Stimulated activated CD8-positive, alpha-beta memory T cell treated with anti-CD3 and anti-CD28 coated beads, Interleukin-15, amount 100 ng/mL, for 24 hours (primary cell): Measurements from ENCODE around the gene TAF1B.
"Not testable (repeated sequence)": the region's sequence is repeated elsewhere in the genome, so short reads cannot be mapped to it uniquely, and the experiment has no call there.

Experiments
- DNase-seq: peaks from one replicate; pipeline ENCODE4 v3.0.0-alpha.2; 2020; ENCODE audit warnings: low read depth

Gene TAF1B

DNA sequence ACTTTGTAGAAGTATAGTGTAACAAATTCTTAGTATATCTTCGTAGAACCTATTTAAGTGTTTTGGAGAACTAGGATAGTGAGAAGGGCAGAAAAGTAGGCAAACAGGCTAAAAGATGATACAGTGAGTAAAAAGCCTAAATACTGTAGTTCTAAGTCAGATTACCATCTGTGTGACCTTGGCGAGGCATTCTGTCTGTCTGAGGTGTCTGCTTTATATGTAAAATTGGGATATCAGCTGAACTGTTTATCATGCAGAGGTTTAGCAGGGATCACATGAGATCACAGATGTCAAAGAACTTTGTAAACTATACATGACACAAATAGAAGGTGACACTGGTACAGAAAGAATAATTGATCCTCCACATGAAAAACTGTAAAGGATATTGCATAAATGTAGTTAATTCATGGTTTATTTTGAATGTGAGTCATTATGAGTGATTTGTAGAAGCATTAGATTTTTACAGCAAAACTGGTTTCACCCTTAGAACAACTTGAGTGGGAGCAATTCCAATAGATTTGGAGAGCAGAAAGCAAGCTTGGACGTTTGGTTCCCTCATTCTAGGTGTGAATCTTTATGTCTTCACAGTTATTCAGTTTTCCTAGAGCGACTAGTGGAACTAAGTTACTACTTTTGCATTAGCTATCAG is 41.9 kb downstream of the TAF1B start:
- no peak for DNase-seq

DNA sequence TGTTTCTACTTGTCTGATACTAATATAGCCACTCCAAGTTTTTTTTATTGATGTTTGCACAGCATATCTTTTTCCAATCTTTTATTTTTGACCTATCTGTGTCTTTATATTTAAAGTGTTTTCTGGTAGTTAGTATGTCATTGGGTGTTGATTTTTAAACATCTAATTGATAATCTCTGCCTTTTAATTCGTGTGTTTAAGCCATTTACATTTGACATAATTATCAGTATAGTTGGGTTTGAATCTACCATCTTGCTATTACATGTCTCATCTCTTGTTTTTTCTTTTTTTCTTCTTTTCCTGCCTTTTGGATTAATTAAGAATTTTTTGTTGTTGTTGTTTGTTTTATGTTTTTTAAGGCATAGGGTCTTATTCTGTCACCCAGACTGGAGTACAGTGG is 44.2 kb downstream of the TAF1B start:
- DNase-seq = no peak

DNA sequence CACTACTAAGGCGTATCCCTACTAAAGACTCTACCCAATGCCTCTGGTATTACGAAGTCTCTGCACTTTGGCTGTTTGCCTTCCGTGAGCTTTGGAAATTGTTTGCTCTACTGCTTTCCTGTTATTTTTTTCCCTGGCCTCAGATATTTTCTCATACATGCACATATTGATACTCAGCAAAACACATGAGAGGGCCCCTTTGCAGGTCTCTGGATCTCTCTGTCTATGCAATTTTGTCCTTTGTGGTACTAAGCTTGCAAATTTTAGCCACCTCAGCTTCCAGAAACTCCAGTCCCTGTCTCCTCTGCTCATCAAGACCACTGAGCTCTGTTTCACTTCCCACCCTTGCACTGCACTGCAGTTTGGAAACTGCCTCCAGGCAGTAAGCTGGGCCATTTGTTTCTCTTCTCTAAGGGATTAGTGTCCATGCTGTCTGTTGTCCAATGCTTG is 46.6 kb downstream of the TAF1B start:
- no peak for DNase-seq

DNA sequence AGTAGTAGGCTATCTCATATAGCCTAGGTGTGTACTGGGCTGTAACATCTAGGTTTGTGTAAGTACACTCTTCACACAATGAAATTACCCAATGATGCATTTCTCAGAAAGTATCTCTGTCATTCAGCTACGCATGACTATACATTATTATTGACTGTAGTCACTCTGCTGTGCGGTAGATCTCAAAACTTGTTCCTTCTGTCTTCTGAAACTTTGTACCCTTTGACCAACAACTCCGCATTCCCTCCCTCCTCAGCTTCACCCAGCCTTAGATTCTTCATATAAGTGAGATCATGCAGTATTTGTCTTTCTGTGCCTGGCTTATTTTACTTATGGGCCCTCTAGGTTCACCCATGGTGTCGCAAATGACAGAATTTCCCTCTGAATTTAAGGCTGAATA is 49.0 kb downstream of the TAF1B start:
- DNase-seq = no peak

DNA sequence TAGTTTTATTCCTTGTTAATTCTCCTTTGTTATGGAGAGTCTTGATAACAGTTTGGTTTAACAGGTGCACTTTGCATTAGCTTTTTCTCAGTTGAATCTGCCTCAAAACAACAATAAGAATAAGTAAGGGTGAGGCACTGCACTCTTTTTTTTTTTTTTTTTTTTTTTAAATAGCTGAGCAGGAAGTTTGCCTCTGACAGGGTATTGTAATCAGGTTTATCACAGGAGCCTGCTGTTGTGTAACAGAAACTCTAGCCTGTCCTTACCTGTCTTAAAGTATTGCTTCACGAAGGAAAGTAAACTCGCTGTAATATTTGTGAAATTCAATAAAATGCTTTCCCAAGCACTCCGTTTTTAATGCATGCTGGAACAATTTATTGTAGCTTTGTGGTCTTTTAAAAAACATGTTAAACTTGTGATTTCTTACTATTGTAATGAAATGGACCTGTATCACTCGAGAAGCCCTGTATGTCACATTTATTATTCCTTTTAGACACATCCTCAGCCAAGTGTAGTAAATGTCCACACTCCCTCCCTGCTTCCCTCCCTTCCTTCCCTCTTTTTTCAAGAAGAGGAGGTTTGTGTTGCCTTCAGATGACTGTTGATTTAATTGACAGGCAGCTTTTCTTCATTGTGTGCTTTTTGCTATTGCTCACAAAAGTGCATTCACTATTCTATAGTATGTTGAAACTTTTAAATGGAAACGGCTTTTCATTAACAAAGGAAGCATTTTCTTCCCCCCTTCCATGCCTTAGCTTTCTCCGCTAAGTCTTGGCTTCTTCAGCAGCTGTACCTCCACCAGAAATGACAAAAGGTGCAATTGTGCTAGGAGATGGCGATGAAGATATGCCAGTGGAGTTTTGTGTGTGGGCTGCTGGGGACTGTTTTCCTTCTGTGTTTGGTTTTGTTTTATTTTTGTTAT is 52.7 kb downstream of the TAF1B start:
- DNase-seq = no peak

DNA sequence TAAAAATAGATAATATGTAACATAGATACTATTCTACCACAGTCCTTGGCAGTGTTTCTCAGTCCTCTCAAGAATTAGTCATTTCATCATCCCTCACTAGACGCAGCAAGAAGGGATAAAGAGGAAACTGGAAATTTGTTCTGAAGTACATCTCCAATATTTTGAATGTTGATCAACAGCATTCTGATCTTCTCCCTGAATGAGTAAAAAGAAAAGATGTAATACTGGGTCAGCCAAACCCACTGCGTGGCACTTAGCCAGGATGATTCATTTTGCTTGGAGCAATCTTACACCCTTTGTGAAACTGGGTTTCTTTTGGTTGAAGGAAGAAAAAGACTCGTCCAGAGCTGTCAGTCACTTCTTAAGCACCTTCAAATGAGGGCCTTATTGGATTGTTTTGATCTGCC is 54.1 kb downstream of the TAF1B start:
- DNase-seq = no peak

DNA sequence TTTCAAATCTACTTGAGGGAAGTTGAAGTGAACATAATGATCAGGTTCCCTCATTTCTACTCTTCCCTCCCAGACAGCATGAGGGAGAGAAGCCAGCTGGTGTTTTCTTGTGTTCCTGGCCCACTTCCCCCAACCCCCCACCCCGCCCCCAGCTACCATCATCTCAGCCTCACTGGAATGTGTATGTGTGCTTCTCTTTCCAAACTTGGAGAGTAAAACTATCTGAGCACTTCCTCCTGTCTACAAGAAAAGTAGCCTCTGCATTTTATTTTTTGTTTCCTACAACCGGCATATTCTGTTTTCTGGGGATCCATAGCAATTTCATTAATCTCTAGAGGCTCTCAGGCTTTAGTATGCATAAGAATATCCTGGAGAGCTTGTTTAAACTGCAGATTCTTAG is 54.6 kb downstream of the TAF1B start:
- no peak for DNase-seq

DNA sequence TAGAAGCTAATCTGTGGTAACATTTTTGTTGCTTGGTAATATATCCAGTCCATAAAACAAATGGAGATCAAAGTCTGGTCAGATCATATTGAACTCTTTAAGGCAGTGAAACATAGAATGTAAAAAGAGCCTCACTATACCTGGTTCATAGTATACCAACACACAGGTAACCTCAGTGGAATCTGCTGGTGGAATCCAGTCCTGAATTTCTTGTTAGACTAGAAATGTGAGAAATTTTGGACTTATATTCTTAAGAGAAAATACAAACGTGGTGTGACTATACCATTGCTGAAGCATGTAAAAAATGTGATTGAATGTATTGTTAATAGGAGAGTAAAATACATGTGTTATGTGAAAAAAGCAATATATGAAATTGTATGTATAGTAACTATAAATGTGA is 62.1 kb downstream of the TAF1B start:
- DNase-seq = no peak

DNA sequence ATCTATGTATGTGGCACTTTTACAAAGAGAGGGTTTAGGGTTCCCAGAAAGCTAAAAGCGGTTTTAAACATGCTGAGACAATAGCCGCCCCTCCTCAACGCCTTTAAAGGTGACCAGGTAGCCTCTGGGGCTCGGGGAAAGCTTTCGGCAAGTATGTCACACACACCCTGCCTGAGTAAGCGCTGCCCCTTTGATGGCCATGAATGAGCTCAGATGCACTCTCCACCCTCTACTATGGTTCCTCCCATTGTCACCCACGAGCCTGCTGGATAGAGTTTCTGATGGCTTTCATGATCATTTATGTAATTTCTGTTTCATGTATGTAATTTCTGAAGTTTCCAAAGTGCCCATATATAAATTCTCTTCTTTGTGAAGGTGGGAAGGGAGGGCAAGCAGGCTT is 64.1 kb downstream of the TAF1B start:
- DNase-seq = no peak

DNA sequence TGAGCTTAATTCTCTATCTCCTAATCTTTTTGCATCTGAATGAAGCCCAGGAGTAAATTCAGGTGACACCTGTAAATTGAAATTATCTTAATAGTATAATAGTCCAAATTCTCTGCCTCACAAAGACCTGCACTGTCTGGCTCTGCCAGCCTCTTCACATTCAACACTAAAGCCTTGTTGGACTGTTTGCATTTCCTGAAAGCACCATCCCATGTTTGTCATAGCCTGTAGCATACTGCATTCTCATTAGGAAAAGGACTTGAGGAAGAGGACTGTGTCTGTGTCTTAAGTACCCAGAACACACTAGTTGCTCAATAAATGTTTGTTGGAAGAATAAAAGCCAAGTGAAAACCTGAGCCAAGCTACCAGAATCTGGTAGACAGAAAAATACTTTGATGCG is 65.4 kb downstream of the TAF1B start:
- no peak for DNase-seq

DNA sequence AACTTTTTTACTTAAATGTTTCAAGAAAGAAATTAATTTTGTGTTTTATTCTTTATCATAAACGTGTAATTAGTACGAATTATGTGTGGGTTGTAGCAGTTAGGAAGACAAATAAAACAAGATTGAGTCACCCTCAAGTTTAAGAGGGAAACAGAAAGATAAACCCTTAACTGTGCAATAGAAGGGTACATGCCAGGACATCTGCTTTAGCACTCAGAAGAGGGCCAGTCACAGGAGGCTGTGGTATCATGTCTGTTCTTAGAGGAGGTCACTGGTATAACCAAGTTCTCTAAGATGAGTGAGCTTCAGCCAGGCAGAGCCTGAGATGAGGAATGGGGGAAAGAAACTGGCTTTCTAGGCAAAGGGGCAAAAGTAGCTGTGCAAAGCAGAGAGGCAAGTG is 65.8 kb downstream of the TAF1B start:
- no peak for DNase-seq

DNA sequence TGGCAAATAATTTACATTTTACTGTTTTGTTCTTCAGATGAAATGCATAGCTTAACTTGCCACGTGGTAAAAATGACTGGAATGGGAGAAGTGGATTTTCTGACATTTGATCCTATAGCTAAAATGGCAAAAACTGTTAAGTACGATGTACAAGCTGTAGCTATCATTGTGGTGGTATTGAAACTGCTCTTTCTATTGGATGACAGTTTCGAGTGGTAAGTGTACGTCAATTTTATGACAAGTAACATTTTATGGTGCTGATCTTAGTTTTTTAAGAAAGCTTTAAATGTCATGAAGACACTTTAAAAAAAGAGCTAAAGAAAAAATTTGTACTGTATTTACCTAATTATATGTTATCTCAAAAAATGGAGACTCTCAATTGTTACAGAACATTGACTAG is 67.4 kb downstream of the TAF1B start:
- DNase-seq = no peak

DNA sequence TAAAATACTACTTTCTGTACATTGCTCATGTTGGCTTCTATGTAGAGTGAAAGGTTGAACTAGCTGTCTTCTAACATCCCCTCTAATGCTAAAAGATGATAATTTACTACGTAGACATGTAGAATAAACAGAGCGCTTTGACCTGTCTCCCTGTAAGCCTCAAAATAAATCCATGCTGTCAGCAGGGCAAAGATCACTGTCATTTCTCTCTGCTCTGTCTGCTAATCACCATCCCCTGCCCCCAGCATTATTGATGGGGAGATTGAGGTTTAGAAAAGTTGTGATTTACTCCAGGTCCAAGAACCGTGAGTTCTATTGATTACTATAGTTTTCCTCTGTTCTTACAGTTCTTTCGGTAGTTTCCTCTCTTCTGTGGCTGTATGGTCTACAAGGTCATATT is 69.2 kb downstream of the TAF1B start:
- DNase-seq = no peak

DNA sequence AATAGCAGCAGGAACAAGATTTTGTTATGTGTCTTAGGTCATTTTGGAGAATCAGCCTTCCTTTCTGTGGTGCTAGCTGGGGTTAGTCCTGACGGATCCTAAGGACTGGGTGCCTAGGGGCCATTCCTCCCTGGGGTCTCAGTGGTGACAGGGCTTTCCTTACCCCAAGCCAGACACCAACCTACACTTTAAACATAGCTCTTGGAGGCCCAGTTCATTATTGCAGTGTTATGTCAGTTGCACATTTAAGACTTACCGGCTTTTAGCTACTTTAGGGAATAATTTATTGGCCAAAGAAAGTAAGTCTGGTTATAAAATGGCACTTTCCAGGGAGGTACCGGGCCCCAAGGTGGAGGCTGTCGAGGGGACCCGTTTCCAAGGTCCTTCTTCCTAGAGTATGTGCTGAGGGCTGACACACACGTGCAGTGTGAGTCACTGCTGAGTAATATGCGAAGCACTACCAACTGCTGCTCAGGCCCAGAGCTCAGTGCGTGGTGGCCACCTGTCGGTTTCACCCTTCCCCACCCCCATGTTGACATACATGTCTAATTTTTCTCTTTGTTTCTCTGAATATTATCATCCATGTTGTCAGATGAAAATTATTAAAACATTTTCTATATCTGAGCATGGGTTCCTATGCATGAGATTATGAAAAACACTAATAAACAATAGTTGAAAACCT is 71.3 kb downstream of the TAF1B start:
- DNase-seq = no peak

DNA sequence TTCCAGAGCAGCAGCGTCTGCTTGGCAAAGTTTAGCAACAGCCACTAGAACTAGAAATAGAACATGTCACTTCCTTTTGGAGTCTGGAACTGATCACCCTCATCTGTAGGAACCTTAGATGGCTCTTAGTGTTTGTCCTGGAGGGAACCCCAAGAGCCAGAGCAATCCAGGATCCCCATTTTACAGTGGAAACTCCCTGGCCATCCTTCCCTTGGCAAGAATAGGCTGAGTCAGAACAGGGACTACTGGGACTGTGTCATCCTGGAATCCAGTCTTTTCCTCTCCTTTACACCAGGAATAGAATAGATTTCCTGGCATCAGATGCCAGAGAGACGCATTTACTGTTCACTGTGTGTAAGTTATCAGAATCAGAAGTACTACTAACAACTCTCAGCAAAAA is 75.0 kb downstream of the TAF1B start:
- no peak for DNase-seq

DNA sequence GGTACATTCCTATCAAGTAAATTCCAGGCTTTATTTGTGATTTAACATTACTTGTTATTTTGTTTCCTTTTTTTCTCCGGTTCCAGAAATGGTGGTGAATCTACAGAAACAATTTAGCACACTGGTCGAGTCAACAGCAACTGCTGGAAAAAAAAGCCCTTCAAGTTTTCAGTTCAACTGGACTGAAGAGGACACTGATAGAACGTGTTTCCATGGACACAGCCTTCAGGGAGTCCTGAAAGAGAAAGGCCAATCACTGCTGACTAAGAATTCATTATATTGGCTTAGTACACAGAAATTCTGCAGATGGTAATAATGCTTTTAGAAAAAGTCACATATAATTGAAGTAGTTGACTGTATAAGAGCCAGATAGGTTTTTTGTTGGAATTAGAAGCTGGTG is 76.2 kb downstream of the TAF1B start:
- DNase-seq = no peak

DNA sequence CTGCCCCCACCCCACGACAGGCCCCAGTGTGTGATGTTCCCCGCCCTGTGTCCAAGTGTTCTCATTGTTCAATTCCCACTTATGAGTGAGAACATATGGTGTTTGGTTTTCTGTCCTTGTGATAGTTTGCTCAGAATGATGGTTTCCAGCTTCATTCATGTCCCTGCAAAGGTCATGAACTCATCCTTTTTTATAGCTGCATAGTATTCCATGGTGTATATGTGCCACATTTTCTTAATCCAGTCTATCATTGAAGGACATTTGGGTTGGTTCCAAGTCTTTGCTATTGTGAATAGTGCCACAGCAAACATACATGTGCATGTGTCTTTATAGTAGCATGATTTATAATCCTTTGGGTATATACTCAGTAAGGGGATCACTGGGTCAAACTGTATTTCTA is 83.7 kb downstream of the TAF1B start:
- not testable (repeated sequence) for DNase-seq

DNA sequence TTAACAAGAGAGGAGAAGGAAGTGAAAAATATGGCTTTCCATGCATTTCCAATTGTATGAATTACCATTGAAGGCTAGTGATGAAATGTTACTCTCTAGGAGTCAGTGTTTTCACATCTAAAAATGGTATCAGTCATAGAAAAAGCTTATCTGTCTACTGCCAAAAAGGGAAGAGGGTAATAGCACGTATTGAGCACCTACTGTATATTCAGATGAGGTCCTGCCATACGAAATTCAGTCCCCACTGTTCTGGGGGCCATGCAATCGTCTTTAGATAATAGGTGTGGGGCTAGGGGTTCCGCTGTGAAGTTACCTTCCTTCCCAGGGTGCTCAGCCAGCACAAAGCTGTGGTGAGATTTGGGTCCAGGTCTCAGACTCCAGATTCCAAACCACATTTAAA is 94.0 kb downstream of the TAF1B start:
- DNase-seq = no peak

DNA sequence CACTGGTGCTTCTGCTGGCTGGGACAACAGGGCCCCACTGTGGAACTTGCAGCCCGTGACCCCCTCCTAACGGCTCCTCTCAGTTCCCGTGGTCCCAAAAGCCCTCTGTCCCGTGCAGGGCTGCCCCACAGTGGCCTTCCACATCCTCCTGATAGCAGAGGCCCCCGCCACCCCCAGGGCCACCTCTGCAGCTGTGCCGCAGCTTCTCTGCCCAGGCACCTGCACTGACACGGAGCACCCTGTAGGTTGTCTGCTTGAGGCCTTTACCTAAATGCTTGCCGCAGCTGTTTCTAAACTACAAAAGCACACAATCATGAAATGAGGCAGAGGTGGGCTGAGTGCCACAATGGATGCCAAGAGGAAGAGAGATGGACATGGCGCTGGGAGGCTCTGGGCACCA is 94.7 kb downstream of the TAF1B start:
- no peak for DNase-seq

DNA sequence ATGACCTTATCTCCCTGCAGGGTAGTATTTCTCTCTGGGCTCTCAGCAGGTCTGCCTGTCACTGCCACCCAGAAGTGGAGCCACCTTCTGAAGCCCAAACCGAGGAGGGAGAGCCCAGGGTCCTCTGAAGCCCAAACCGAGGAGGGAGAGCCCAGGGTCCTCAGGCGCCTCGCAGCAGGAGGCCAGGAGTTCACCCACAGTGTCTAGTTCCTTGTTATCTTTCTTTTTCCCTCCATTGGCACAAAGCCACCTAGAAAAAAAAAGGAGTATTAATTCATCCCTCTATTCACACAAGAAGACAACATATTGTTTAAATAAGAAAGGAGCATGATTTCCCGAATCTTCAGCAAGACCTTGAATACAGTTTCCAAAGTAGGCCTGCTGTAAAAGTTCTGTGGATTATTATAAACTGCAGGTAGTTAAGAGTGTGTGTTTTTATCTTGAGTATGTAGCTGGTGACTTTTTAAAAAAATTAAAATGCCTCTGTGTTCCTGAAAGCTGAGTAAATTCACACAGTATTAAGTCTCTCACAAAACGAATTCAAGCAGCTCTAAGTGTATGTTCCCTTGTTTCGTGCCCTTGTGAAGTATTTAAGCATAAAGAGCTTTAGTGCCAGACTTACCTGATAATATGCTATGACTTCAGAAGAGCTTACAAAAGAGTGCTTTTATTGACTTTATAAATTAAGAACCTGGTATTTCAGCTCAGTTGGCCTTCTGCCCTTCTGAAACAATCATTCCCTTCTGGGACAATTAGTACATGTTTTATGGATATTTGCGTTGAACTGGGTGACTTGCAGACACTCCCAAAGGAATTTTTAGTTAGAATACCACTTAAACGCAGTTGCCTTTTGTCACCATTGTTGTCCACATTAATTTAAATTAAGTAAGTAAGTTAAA is 96.6 kb downstream of the TAF1B start:
- no peak for DNase-seq

DNA sequence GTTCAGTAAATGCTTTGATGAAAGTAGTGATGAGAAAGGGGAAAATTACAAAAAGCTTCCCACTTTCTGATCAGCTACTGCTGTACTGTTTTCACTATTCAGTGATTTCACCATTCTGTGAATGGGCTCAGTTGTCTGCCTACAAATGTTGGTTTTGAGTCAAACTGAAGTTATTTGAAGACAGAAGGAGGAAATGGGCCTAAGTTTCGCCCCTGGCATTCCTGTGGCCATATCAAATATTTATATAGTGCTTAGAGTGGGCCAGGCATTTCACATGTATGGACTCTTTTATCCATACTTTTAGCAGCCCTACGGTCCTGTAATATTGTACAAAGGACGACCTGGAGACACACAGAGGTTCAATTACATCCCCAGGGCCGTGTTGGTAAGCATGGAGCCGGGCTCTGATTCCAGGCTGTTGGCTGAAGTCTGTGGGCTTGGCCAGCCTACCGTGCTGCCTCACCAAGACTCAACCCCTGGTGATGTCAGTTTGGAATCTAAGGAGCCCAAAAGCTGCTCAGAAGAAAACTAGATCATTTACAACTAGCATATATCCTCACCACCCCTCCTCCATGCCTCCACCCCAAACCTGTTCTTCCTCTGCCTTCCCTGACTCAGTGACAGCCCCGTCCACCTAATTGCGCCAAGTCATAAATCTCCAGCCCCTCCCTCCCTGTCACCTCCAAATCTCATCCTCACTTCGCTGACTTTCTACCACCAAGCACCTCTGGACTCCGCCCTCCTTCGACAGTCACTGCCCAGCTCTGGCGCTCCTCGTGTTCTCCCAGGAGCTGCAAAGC is 98.1 kb downstream of the TAF1B start:
- DNase-seq = no peak
